Vagina (tissue), 2 donors: Measurements from ENCODE around the gene LILRB3.

Experiments
- POLR2A ChIP-seq, 2 donors: fragments of 450-650 bp; IDR thresholded peaks; one replicate each; pipeline ENCODE4 v1.6.1; 2017; ENCODE audit warnings: antibody characterized with exemption in 2 of 2, mild to moderate bottlenecking in 2 of 2, moderate library complexity in 2 of 2
- POLR2AphosphoS5 ChIP-seq, 2 donors: sonication (generic); formaldehyde crosslinking; IDR thresholded peaks; one replicate each; pipeline ENCODE4 v1.9.0; 2017; ENCODE audit warnings: antibody characterized with exemption in 2 of 2, mild to moderate bottlenecking in 2 of 2, low read depth in 1 of 2; ENCODE audit not compliant: insufficient read depth in 1 of 2
- TF ChIP-seq, protein P1 (sequence below), 3 experiments: fragments of 450-650 bp in 2 of 3; fragments of 200-600 bp in 1 of 3; sonication (generic) in 1 of 3; IDR thresholded peaks; one replicate each; pipeline ENCODE4 v1.5.1; 2017 to 2019; ENCODE audit warnings: antibody characterized with exemption in 3 of 3, mild to moderate bottlenecking in 2 of 3, moderate library complexity in 2 of 3

GRCh38 chr19:54253331-54254194 is 30.8 kb upstream of the LILRB3 start:
- TF ChIP-seq POLR2AphosphoS5 (IDR thresholded peaks at IDR 0.05; ENCODE audit: insufficient read depth in 1 of 2, low read depth in 1 of 2) (no peak), POLR2A (IDR thresholded peaks at IDR 0.05) (no peak)
- TF ChIP-seq, protein P1, sequence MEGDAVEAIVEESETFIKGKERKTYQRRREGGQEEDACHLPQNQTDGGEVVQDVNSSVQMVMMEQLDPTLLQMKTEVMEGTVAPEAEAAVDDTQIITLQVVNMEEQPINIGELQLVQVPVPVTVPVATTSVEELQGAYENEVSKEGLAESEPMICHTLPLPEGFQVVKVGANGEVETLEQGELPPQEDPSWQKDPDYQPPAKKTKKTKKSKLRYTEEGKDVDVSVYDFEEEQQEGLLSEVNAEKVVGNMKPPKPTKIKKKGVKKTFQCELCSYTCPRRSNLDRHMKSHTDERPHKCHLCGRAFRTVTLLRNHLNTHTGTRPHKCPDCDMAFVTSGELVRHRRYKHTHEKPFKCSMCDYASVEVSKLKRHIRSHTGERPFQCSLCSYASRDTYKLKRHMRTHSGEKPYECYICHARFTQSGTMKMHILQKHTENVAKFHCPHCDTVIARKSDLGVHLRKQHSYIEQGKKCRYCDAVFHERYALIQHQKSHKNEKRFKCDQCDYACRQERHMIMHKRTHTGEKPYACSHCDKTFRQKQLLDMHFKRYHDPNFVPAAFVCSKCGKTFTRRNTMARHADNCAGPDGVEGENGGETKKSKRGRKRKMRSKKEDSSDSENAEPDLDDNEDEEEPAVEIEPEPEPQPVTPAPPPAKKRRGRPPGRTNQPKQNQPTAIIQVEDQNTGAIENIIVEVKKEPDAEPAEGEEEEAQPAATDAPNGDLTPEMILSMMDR (IDR thresholded peaks at IDR 0.05): no peak
